Cardiac muscle cell (in vitro differentiated cells and primary cell): Measurements from ENCODE around the gene RNF151. TPM values are rescaled to one million over a fixed set of nuclear protein-coding genes. Genes with fewer than 3 reads are reported as not detected.

Experiments used
- DNase-seq, 2 donors: peaks; one replicate each; pipeline versions ENCODE4 v3.0.0 to v3.0.0-alpha.2; 2010 to 2017; ENCODE audit warnings: low read depth in 1 of 2, low spot score in 1 of 2
- H3K27ac ChIP-seq: fragments of 200-600 bp; sonication (generic); 2 replicates; pipeline ENCODE4 v1.5.1; 2016
- H3K27me3 ChIP-seq: fragments of 200-600 bp; sonication (generic); 2 replicates; pipeline ENCODE4 v1.6.0; 2016; ENCODE audit warnings: control low read depth
- H3K36me3 ChIP-seq: fragments of 200-600 bp; sonication (generic); 2 replicates; pipeline ENCODE4 v1.5.1; 2016; ENCODE audit warnings: control low read depth
- H3K4me1 ChIP-seq: fragments of 200-600 bp; sonication (generic); 2 replicates; pipeline ENCODE4 v1.8.1; 2017; ENCODE audit warnings: low read depth, mild to moderate bottlenecking, mixed run types
- H3K4me3 ChIP-seq: fragments of 200-600 bp; sonication (generic); 2 replicates; pipeline ENCODE4 v1.5.1; 2016; ENCODE audit warnings: mild to moderate bottlenecking
- H3K9me3 ChIP-seq: fragments of 200-600 bp; sonication (generic); 2 replicates; pipeline ENCODE4 v1.5.1; 2017; ENCODE audit warnings: low read depth, mild to moderate bottlenecking, control low read depth
- CTCF ChIP-seq: IDR thresholded peaks from 2 replicates; pipeline ENCODE4 v1.5.1; 2012; ENCODE audit warnings: low read depth, mild to moderate bottlenecking, low read length
- polyA plus RNA-seq: library from polyadenylated mRNA; unstranded; fragments of >200 nt; fragmentation: Nextera tagmentation; extraction: Ambion mirVana; gene quantifications from 2 replicates; pipeline ENCODE4 v1.2.1, GENCODE V29; 2016
- total RNA-seq: library from RNA; depleted of rRNA; stranded (reverse); fragments of >200 nt; gene quantifications from 2 replicates; pipeline ENCODE4 v1.2.3, GENCODE V29; 2016

The RNF151 gene
- total and polyA plus RNA-seq, 2 experiments from 2014 or later = 0.21 to 0.38 TPM

- H3K36me3 ChIP-seq = no peaks in the 10 kb centered on the region
- H3K9me3 ChIP-seq = no peaks in the 10 kb centered on the region
- peaks cover 30% of the 10 kb centered on the region for H3K27me3 ChIP-seq
- no peak overlapping the region for H3K4me3 ChIP-seq
- H3K4me1 ChIP-seq = peaks cover 11% of the 10 kb centered on the region
- DNase-seq = peak in 1 of 2 donors; percentile 11
- H3K27ac ChIP-seq = no peak overlapping the region
- no peak for TF ChIP-seq CTCF
Observed at GRCh38 chr16:2015117-2015946, 48.7 kb downstream of the RNF151 start.

GRCh38 chr16:2015947-2016208 is 49.2 kb downstream of the RNF151 start:
- H3K4me3 ChIP-seq = no peak overlapping the region
- no peaks in the 10 kb centered on the region for H3K36me3 ChIP-seq
- H3K27me3 ChIP-seq = peaks cover 35% of the 10 kb centered on the region
- no peak overlapping the region for H3K27ac ChIP-seq
- DNase-seq = no peak
- no peaks in the 10 kb centered on the region for H3K9me3 ChIP-seq
- H3K4me1 ChIP-seq = peaks cover 12% of the 10 kb centered on the region
- TF ChIP-seq CTCF = no peak

- H3K4me3 ChIP-seq = no peak overlapping the region
- peak; percentile 50 for TF ChIP-seq CTCF
- DNase-seq = no peak
- H3K27ac ChIP-seq = no peak overlapping the region
- H3K36me3 ChIP-seq = no peaks in the 10 kb centered on the region
- H3K4me1 ChIP-seq = peaks cover 12% of the 10 kb centered on the region
- peaks cover 41% of the 10 kb centered on the region for H3K27me3 ChIP-seq
- H3K9me3 ChIP-seq = no peaks in the 10 kb centered on the region
Observed at GRCh38 chr16:2016407-2016922, 49.8 kb downstream of the RNF151 start.

Other genes starting within 250 kb of the RNF151 start
- 72.2 and 106 TPM in 2 replicates for gene NME3, start 195.3 kb upstream of the RNF151 start, total RNA-seq
- 76.9 and 112 TPM in 2 replicates for gene NME3, start 195.3 kb upstream of the RNF151 start, polyA plus RNA-seq
- gene EME2, start 194.0 kb upstream of the RNF151 start, total RNA-seq = 19.3 and 42.7 TPM in 2 replicates
- gene EME2, start 194.0 kb upstream of the RNF151 start, polyA plus RNA-seq = 13.2 and 18.7 TPM in 2 replicates
- gene MRPS34, start 193.7 kb upstream of the RNF151 start, total RNA-seq = 188 and 195 TPM in 2 replicates
- 164 and 172 TPM in 2 replicates for gene MRPS34, start 193.7 kb upstream of the RNF151 start, polyA plus RNA-seq
- gene SPSB3, start 184.3 kb upstream of the RNF151 start, total RNA-seq = 90.5 and 101 TPM in 2 replicates
- 81.4 and 96.4 TPM in 2 replicates for gene SPSB3, start 184.3 kb upstream of the RNF151 start, polyA plus RNA-seq
- gene NUBP2, start 183.9 kb upstream of the RNF151 start, total RNA-seq = 151 and 166 TPM in 2 replicates
- gene NUBP2, start 183.9 kb upstream of the RNF151 start, polyA plus RNA-seq = 121 and 138 TPM in 2 replicates
- 1.2 and 2.1 TPM in 2 replicates for gene IGFALS, start 173.2 kb upstream of the RNF151 start, total RNA-seq
- 1.3 TPM in 1 of 2 replicates, not detected in the other for gene IGFALS, start 173.2 kb upstream of the RNF151 start, polyA plus RNA-seq
- 219 and 341 TPM in 2 replicates for gene HAGH, start 140.0 kb upstream of the RNF151 start, total RNA-seq
- 163 and 169 TPM in 2 replicates for gene HAGH, start 140.0 kb upstream of the RNF151 start, polyA plus RNA-seq
- 73.5 and 129 TPM in 2 replicates for gene FAHD1, start 139.7 kb upstream of the RNF151 start, total RNA-seq
- gene FAHD1, start 139.7 kb upstream of the RNF151 start, polyA plus RNA-seq = 48.0 and 55.3 TPM in 2 replicates
- gene MEIOB, start 94.7 kb upstream of the RNF151 start, total RNA-seq = 2.0 TPM in 1 of 2 replicates, not detected in the other
- 1.3 TPM in 1 of 2 replicates, not detected in the other for gene MEIOB, start 94.7 kb upstream of the RNF151 start, polyA plus RNA-seq
- not detected in 2 replicates for gene HS3ST6, start 48.4 kb upstream of the RNF151 start, total RNA-seq
- gene HS3ST6, start 48.4 kb upstream of the RNF151 start, polyA plus RNA-seq = not detected in 2 replicates
- gene MSRB1, start 23.7 kb upstream of the RNF151 start, total RNA-seq = 13.6 and 22.4 TPM in 2 replicates
- gene MSRB1, start 23.7 kb upstream of the RNF151 start, polyA plus RNA-seq = 27.8 and 35.1 TPM in 2 replicates
- gene RPL3L, start 12.2 kb upstream of the RNF151 start, total RNA-seq = not detected in 2 replicates
- 0.07 and 0.28 TPM in 2 replicates for gene RPL3L, start 12.2 kb upstream of the RNF151 start, polyA plus RNA-seq
- gene NDUFB10, start 7.3 kb upstream of the RNF151 start, total RNA-seq = 291 and 575 TPM in 2 replicates
- 485 and 518 TPM in 2 replicates for gene NDUFB10, start 7.3 kb upstream of the RNF151 start, polyA plus RNA-seq
- gene RPS2, start 2.0 kb upstream of the RNF151 start, total RNA-seq = 2,958 and 3,550 TPM in 2 replicates
- gene RPS2, start 2.0 kb upstream of the RNF151 start, polyA plus RNA-seq = 2,155 and 2,484 TPM in 2 replicates
- 72.4 and 94.7 TPM in 2 replicates for gene TBL3, start 5.2 kb downstream of the RNF151 start, total RNA-seq
- 67.3 and 82.9 TPM in 2 replicates for gene TBL3, start 5.2 kb downstream of the RNF151 start, polyA plus RNA-seq
- 0.25 and 1.3 TPM in 2 replicates for gene NOXO1, start 14.6 kb downstream of the RNF151 start, total RNA-seq
- 0.80 and 1.2 TPM in 2 replicates for gene NOXO1, start 14.6 kb downstream of the RNF151 start, polyA plus RNA-seq
- 52.8 and 53.5 TPM in 2 replicates for gene GFER, start 17.3 kb downstream of the RNF151 start, total RNA-seq
- gene GFER, start 17.3 kb downstream of the RNF151 start, polyA plus RNA-seq = 43.8 and 46.9 TPM in 2 replicates
- 27.2 and 28.5 TPM in 2 replicates for gene SYNGR3, start 23.1 kb downstream of the RNF151 start, total RNA-seq
- 21.8 and 27.1 TPM in 2 replicates for gene SYNGR3, start 23.1 kb downstream of the RNF151 start, polyA plus RNA-seq
- gene ZNF598, start 43.0 kb downstream of the RNF151 start, total RNA-seq = 35.6 and 50.4 TPM in 2 replicates
- 28.8 and 34.5 TPM in 2 replicates for gene ZNF598, start 43.0 kb downstream of the RNF151 start, polyA plus RNA-seq
- gene NPW, start 52.9 kb downstream of the RNF151 start, total RNA-seq = 3.3 and 16.2 TPM in 2 replicates
- gene NPW, start 52.9 kb downstream of the RNF151 start, polyA plus RNA-seq = 13.4 and 38.6 TPM in 2 replicates
- 33.0 and 34.7 TPM in 2 replicates for gene NHERF2, start 60.0 kb downstream of the RNF151 start, total RNA-seq
- 37.4 and 50.7 TPM in 2 replicates for gene NHERF2, start 60.0 kb downstream of the RNF151 start, polyA plus RNA-seq
- 61.1 and 61.3 TPM in 2 replicates for gene NTHL1, start 81.0 kb downstream of the RNF151 start, total RNA-seq
- 51.3 and 62.7 TPM in 2 replicates for gene NTHL1, start 81.0 kb downstream of the RNF151 start, polyA plus RNA-seq
- 103 and 152 TPM in 2 replicates for gene TSC2, start 81.1 kb downstream of the RNF151 start, total RNA-seq
- gene TSC2, start 81.1 kb downstream of the RNF151 start, polyA plus RNA-seq = 123 and 142 TPM in 2 replicates
- gene PKD1, start 169.0 kb downstream of the RNF151 start, total RNA-seq = 115 and 206 TPM in 2 replicates
- 49.9 and 55.3 TPM in 2 replicates for gene PKD1, start 169.0 kb downstream of the RNF151 start, polyA plus RNA-seq
- 5.0 and 6.5 TPM in 2 replicates for gene RAB26, start 181.8 kb downstream of the RNF151 start, total RNA-seq
- gene RAB26, start 181.8 kb downstream of the RNF151 start, polyA plus RNA-seq = 12.1 and 16.7 TPM in 2 replicates
- gene TRAF7, start 188.9 kb downstream of the RNF151 start, total RNA-seq = 67.5 and 71.6 TPM in 2 replicates
- gene TRAF7, start 188.9 kb downstream of the RNF151 start, polyA plus RNA-seq = 32.3 and 37.4 TPM in 2 replicates
- 15.5 TPM in 2 replicates for gene CASKIN1, start 229.7 kb downstream of the RNF151 start, total RNA-seq
- gene CASKIN1, start 229.7 kb downstream of the RNF151 start, polyA plus RNA-seq = 14.3 and 15.4 TPM in 2 replicates
- 81.4 and 100.0 TPM in 2 replicates for gene MLST8, start 238.6 kb downstream of the RNF151 start, total RNA-seq
- gene MLST8, start 238.6 kb downstream of the RNF151 start, polyA plus RNA-seq = 117 and 122 TPM in 2 replicates
- 24.4 and 24.6 TPM in 2 replicates for gene BRICD5, start 244.0 kb downstream of the RNF151 start, total RNA-seq
- gene BRICD5, start 244.0 kb downstream of the RNF151 start, polyA plus RNA-seq = 16.0 and 21.8 TPM in 2 replicates
- gene PGP, start 248.0 kb downstream of the RNF151 start, total RNA-seq = 43.2 and 61.8 TPM in 2 replicates
- gene PGP, start 248.0 kb downstream of the RNF151 start, polyA plus RNA-seq = 41.9 and 57.9 TPM in 2 replicates